Stimulated activated CD8-positive, alpha-beta memory T cell treated with anti-CD3 and anti-CD28 coated beads, Interleukin-2, amount 100 ng/mL, for 48 hours (primary cell): Measurements from ENCODE around the gene ZNF367.
"Not testable (repeated sequence)": the region's sequence is repeated elsewhere in the genome, so short reads cannot be mapped to it uniquely, and the experiment has no call there.

Experiments used
- DNase-seq, 2 donors: peaks; one replicate each; pipeline ENCODE4 v3.0.0-alpha.2; 2020; ENCODE audit warnings: low read depth in 2 of 2

The ZNF367 gene

DNA sequence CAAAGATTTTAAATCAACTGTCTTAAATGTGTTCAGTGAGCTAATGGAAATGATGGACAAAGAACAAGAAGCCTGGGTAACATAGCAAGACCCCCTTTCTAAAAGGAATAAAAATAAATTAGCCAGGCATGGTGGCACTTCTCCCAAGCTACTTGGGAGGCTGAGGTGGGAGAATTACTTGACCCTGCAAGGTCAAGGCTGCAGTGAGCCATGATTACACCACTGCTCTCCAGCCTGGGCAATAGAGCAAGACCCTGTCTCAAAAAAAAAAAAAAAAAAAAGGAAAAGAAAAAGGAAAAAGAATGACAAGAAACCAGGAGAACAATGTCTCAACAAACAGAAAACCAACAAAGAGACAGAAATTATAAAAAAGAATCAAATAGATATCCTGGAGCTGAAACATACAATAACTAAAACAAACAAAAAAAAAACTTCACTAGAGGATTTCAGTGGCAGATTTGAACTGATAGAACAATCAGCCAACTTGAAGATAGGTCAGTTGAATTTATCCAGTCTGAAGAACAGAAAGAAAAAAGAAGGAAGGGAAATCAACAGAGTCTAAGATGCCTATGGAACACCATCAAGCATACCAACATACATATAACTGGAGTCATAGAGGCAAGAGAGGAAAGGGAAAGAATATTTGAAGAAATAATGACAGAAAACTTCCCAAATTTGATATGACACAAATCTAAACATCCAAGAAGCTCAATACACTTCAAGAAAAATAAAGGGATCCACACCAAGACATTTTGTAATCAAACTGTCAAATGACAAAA lies 17.8 kb downstream of the ZNF367 start:
- no peak for DNase-seq

DNA sequence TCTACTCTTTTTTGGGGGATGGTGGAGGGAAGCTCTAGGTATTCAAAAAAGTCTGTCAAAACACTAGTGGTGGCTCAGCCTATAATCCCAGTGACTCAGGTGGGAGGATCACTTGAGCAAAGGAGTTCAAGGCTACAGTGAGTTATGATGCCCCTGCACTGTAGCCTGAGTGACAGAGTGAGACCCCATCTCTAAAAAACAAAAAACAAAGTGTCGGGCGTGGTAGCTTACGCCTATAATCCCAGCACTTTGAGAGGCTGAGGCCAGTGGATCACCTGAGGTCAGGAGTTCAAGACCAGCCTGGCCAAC lies 18.9 kb downstream of the ZNF367 start:
- DNase-seq = no peak

DNA sequence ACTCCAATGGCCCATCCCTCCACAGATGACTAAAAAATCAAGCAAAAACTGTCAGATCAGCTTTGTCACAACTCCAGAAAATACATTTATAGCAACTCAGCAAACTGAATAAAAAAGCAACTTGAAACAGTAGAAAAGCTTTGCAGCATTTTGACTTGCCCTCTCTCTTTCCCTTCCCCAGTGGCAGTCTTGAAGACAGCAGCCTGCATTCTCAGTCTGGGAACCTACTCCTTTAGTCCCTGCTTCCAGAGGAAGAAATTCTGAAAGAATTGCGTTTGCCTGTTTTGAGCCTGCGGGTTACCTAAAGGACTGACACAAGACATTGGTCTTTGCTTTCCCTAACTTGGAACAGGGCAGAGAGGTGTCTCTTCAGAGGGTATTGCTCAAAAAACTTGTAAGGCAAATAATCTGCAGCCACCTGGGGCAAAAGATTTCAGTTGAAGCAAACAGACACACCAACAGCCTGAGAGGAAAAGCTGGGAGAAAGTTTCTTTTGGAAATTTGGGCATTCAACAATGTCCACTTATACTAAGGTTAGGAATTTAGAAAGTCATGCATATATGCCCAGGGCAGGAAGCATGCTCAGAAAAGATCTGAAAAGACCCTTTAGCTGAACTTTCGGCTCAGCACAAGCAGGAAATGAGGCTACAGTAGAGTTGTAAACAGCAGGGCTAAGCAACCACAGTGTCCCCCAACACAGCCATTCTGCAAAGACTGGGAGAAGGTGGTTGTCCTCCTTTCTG lies 19.4 kb downstream of the ZNF367 start:
- no peak for DNase-seq

DNA sequence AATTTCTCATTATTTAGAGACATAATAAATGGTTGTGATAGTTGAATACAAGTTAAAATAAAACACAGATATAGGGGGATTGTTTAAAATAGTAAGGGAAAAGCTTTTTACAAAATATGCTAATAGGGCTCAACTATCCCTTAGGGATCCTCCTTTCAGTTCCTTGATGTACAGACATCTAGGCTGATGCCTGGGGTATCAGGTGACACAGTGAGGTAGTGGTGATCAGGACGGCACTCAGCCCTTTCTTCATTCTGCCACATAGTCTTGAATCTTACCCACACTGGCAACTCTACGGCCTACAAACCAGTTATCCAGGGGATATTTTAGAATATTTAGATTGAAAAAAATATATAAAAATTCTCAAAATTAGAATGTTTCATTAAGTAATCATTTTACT lies 22.2 kb downstream of the ZNF367 start:
- DNase-seq = no peak

DNA sequence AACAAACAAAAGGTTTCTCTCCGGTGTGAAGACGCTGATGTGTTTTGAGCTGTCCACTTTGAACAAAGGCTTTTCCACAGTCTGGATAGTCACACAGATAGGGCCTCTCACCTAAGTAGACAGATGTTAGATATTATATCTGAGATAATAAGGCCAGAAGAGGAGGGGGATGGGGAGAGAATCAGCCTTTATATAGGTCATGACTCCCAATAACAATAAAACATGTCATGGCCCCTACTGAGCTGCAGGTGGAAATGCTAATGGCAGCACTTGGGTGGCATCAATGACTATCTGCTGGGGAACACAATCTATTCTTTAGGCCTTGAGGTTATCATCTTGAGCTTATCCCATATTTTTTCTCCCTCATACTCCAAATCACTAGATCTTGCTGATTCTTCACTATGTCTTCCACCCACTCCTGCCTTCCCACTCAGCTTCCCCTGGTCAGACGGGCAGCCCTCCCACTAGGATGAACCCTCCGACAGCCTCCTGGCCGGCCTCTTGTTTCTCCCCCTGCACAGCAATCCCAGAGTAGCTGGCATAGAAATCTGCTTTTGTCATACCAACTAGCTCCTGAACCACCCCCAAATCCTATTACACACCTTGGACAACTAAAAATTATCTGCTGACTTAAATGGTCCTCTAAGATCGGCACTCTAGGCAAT lies 23.2 kb downstream of the ZNF367 start:
- no peak for DNase-seq

DNA sequence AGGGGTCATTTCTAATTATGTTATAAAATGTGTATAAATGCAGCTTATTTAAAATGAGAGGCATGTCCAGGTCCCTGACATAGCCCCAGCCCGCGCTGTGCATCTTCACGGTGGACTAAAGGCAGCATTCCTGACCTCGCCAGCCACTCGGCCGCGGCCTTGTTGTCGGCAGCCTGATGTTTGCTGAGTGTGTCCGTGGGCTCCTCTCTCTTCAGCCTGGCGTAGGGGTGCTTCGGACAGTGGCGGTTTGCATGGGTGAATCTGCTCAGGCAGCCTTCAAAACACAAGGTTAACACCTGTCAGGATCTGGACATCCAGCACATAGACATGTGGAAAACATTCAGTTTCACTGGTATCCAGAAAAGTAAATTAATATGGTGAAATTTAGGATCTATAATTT lies 25.9 kb downstream of the ZNF367 start:
- no peak for DNase-seq

DNA sequence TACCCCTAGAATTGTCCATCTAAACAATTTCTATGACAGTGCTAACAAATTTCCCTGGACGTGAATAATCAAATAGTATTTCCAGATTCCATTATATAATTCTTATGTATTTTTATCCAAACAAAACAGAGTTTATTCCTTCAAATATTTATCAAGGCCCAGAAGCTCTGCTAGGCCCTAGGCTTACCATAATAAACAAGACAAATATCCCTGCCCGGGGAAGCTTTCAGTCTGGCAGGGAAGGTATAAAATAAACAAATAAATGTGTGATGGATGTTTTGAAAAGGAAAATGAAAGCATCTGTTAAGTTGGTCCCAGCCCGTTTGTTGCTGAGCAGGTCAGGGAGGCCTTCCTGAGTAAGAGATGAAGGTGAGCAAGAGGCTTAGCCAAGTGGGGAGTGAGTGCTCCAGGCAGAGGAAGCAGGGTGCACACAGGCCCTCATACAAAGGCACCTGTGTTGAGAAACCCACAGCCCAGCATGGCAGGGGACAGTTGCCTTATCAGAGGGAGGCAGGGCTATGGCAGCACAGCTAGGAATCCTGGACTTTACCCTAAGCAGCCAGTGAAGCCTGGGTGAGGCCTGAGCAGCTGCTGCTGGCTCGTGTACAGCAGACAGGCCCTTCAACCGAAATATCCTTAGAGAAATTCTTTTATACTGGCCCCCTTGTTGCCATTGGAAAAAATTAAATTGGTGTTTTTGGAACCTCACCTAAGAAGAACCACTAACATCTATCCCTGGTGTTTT lies 27.0 kb downstream of the ZNF367 start:
- no peak for DNase-seq

DNA sequence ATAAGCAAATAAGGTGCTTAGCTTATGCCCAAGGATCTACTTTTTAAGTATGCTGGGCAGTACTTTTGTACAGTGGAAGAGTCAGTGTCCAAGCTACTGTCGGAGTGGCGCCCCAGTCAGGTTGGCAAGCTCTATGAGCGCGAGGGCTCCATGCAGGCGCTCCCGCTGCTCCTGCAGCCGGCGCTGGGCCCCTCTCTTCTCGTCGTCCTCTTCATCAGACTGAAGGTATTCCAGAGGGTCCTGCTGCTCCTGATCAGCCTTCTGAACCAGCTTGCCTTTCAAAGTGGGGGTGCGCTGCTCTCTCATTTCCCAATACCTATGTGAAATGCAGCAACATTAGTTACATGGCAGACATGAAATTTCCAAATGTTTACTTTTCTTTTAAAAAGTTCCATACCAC lies 30.0 kb downstream of the ZNF367 start:
- no peak for DNase-seq

DNA sequence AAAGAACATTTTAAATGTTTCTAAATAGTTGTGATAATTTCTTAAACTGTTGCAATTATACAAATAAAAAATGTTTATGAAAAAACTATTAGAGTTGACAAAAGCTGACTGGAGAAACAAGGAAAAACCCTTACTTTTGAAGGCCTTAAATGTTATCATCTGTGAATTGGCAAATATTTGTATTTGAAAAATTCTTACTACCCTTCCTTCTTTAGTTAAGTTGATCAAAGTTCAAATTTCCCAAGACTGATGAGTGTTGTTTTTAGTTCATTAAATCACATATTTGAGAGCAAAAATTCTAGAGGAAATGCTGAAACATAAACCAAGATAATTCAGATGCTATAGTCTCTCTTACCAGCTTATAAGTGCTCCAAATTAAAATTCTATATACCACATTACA lies 32.0 kb downstream of the ZNF367 start:
- no peak for DNase-seq

DNA sequence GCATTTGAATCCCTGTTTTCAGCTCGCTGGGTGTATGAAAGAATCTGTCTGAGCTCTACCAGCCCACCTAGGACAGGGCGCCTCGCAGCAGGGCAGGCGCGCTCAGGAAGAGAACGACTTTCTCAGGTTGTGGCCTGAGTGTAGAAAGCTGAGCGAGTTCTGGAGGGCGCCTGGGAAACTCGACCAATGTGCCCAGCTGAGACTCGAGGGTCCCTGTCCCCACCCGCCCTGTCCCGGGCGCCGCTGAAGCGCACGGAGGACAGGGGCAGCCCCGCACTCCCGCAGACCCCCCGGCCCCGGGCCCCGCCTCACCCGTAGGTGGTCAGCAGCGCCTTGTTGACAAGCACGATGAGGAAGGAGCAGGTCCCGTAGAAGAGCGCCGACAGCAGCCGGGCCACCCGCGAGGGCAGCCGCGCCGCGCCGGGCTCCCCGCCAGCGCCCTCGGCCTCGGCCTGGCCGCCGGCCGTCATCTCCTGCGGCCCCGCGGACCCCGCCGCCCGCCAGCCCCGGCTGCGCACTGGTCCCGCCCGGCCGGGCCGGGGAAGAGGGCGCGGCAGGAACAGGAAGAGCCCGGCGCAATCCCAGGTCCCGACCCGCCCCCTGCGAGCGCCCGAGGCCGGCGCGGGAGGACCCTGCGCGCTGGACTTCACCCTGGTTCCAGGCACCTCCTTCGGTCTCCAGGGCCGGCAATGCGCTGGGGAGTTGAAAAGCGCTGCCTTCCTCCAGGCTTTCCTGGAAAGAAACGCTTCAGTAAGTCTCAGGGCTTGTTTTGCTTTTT lies 34.8 kb downstream of the ZNF367 start, which contains the start of gene SLC35D2:
TSS of gene SLC35D2 (minus strand) at position 547 of the 778 bp plus-strand sequence. CDS start at position 470, 77 bp downstream.
- DNase-seq = peak in 1 of 2 donors; percentile 4

DNA sequence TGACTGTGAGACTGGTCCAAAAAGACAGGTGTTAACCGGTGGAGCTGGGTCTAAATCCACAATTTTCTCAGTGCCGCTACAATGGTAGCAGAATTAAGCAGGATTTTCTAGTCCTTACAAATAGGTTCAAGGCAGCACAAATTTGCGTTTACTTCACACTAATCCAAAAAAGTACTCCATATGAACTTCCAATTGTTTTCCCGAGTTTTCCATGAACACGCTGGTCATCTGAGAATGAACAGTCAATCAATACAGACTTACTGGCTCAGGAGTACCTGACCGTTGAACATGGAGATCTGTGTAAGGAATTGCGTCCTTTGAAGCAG lies 35.4 kb downstream of the ZNF367 start:
- no peak for DNase-seq

DNA sequence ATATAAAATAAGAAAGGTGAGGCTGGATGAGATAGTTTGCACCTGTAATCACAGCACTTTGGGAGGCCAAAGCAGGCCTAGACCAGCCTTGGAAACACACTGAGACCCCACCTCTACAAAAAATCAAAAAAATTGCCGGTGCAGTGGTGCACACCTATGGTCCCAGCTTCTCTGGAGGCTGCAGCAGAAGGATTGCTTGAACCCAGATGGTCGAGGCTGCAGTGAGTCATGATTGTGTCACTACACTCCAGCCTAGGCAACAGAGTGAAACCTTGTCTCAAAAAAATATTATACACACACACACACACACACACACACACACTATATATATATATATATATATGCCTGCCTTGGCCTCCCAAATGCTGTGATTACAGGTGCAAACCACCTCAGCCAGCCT lies 36.0 kb downstream of the ZNF367 start:
- no peak for DNase-seq

DNA sequence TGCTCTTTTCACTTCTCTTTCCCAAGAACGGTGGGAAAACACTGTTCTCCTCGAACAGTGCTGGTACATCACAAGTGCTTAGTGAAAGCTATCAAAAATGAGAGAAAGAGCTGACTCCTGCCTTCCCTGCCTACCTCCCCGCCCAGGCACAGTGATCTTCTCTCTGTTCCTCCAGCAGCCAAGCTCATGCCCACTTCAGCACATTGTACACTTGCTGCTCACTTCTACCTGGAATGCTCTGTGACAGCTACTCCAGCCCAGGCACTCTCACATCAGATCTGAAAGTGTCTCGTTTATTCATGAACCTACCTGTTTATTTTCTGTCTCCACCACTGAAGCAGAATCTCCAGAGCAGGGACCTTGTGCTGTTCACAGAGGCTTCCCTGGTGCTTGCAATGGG lies 36.5 kb downstream of the ZNF367 start:
- no peak for DNase-seq

DNA sequence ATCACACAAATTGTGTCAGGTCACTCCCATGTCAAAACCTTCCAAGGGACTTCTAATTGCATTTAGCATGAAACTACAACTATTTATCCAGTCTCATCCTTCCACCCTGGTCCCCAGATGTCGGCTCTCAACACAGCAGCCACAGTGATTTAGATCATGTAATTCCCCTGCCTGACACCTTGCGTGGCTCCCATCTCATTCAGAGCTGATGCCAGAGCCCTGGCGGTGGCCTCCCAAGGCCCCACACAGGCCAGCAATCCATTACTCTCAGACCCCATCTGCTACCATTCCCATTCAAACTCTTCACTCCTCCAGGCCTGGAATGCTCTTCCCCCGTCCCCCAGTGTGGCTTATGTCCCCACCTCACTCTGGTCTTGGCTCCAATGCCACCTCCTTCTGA lies 37.0 kb downstream of the ZNF367 start:
- no peak for DNase-seq

DNA sequence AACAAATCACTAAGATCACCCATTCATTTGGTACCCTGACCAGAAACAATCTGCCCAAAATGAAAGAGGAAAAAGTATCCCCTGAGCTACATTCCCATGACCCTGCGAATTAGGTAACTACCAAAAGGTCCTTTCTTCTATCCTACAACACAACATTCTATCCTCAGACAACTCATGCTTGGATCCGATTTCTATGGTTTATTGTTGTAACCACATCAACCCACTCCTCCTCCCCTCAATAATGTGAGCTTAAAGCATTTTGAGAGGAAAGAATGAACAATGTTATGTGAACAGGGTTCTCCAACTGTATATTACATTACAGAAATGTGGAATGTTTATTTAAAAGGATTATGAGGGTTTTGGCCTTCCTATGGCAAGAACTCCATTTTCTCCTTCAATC lies 38.7 kb downstream of the ZNF367 start:
- no peak for DNase-seq

DNA sequence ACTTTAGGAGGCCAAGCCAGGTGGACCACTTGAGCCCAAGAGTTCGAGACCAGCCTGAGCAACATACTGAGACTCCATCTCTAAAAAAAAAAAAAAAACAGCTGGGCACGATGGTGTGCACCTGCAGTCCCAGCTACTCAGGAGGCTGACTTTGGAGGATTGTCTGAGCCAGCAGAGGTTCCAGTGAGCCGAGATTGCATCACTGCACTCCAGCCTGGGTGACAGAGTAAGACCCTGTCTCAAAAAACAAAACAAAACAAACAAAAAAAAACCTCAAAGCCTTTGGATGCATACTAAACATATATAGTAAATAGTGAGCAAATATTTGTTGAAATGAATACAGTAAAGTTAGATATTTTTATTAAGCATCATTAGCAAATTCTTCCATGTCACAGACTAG lies 40.0 kb downstream of the ZNF367 start:
- DNase-seq = no peak

DNA sequence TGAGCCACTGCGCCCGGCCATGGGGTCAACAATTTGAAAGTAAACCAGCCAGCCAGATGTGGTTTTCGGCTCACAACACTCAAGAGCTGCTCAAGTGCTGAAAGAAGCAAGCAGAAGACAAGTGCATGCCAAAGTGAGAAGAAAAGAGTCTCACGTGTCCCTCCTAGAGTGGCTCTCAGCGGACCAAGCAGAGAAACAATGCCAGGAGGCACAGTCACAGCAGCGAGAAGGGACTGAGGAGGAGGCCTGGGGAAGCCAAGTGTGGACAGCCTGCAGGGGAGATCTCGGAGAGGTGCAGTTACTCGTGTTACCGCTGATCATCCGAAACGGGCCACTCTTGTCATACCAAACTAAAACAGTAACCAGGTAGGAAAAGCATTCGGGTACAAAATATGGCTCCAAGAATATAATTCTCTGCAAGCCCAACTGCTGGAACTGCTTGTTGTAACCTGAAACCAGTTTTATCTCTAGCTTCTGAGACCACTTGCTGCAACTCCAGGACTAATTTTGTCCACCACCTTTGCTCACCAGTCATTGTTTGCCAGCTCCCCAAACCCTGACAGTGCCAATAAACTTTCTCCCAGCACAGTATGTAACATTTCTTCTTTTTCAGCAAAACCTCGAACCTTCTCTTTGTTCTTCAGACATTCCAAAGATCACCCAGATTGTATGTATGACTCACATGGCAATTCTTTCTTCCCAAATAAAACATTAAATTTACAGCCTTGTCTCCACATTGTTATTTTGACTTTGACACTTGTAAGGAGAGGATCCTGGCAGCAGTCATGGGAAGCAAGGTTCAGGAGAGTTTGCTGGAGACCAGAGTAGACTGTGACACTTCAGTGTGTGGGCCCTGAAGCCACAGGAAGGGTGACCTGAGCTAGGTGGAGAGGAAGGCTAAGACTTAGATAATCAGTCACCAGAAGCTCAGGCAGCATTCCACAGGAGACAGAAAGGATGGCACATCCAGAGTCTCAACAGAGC lies 41.0 kb downstream of the ZNF367 start:
- DNase-seq = no peak

DNA sequence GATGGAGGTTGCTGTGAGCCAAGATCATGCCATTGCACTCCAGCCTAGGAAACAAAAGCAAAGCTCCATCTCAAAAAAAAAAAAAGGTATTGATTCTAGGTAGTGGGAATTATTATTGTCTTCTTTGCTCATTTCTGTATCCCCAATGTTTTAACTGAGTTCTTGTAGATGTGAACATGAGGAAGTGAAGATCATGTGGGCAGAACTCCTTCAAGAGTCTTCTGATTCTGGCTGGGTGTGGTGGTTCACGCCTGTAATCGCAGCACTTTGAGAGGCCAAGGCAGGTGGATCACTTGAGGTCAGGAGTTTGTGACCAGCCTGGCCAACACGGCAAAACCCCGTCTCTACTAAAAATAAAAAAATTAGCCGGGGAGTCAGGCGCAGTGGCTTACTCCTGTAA lies 42.7 kb downstream of the ZNF367 start:
- not testable (repeated sequence) for DNase-seq

DNA sequence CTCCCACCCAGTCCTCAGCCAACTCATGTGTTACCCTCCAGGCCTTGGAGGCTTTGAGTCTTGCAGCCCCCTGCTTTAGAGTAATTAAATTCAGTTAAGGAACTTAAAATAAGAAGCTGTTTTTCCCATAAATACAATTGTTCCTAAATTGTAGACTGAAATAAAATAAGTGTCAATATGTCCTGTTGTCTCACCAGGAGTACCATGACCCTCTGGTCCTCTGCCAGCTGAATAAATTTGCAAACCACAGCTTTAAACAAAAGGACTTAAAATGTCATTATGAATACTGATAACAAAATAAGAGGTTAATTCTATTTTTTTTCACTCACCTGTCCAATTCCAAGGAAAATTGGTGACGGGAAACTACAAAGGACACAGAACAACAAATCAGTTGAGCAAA lies 50.2 kb downstream of the ZNF367 start:
- no peak for DNase-seq
